Vagina (tissue), 2 donors: ENCODE results near the gene LBP.

Source experiments
- POLR2AphosphoS5 ChIP-seq, 2 donors: sonication (generic); formaldehyde crosslinking; IDR thresholded peaks; one replicate each; pipeline ENCODE4 v1.9.0; 2017; ENCODE audit warnings: antibody characterized with exemption in 2 of 2, mild to moderate bottlenecking in 2 of 2, low read depth in 1 of 2; ENCODE audit not compliant: insufficient read depth in 1 of 2
- TF ChIP-seq, protein P1 (sequence below), 3 experiments: fragments of 450-650 bp in 2 of 3; fragments of 200-600 bp in 1 of 3; sonication (generic) in 1 of 3; IDR thresholded peaks; one replicate each; pipeline ENCODE4 v1.5.1; 2017 to 2019; ENCODE audit warnings: antibody characterized with exemption in 3 of 3, mild to moderate bottlenecking in 2 of 3, moderate library complexity in 2 of 3

- TF ChIP-seq, protein P1, sequence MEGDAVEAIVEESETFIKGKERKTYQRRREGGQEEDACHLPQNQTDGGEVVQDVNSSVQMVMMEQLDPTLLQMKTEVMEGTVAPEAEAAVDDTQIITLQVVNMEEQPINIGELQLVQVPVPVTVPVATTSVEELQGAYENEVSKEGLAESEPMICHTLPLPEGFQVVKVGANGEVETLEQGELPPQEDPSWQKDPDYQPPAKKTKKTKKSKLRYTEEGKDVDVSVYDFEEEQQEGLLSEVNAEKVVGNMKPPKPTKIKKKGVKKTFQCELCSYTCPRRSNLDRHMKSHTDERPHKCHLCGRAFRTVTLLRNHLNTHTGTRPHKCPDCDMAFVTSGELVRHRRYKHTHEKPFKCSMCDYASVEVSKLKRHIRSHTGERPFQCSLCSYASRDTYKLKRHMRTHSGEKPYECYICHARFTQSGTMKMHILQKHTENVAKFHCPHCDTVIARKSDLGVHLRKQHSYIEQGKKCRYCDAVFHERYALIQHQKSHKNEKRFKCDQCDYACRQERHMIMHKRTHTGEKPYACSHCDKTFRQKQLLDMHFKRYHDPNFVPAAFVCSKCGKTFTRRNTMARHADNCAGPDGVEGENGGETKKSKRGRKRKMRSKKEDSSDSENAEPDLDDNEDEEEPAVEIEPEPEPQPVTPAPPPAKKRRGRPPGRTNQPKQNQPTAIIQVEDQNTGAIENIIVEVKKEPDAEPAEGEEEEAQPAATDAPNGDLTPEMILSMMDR (IDR thresholded peaks at IDR 0.05) = no peak
- no peak for TF ChIP-seq POLR2AphosphoS5 (IDR thresholded peaks at IDR 0.05; ENCODE audit: insufficient read depth in 1 of 2, low read depth in 1 of 2)
These were observed 41.7 kb downstream of the LBP start for GRCh38 chr20:38387953-38388352.
